Endothelial cell of umbilical vein (primary cell): ENCODE results near the gene UBE2B. TPM values are rescaled to one million over a fixed set of nuclear protein-coding genes. Genes with fewer than 3 reads are reported as not detected.

Source experiments
- BruUV-seq: library from RNA; stranded (reverse); fragments of 400-500 nt; replicated peaks from 2 replicates; lab custom pipeline; 2021; lab: Mats Ljungman, UMichigan
- CTCF ChIA-PET: fragments of 300-600, 350-600 bp; sonication (Branson Sonifier 250); formaldehyde crosslinking; loops from one replicate; lab custom pipeline; 2021; ENCODE audit warnings: antibody characterized with exemption, inconsistent platforms; lab: Charles Lee
- POLR2A ChIA-PET: fragments of 300-600, 350-600 bp; sonication (Branson Sonifier 250); formaldehyde crosslinking; loops from one replicate; lab custom pipeline; 2021; ENCODE audit warnings: antibody characterized with exemption, inconsistent platforms; lab: Charles Lee
- DNase-seq: peaks from one replicate; pipeline ENCODE4 v3.0.0-alpha.2; 2011; ENCODE audit warnings: low read depth, low spot score
- FAIRE-seq: peaks from 2 replicates; lab custom pipeline; 2011; peaks lifted over from hg19 to GRCh38; lab: Jason Lieb, UNC
- H2AFZ ChIP-seq: 2 replicates; pipeline ENCODE4 v1.6.0; 2012; ENCODE audit warnings: low read depth, low read length, control low read depth, inconsistent platforms
- H3K27ac ChIP-seq: 2 replicates; pipeline ENCODE4 v1.5.1; 2011; ENCODE audit warnings: low read depth, mild to moderate bottlenecking, control low read depth, low read length, moderate library complexity; ENCODE audit not compliant: insufficient read depth
- H3K27me3 ChIP-seq, 2 experiments: 2 replicates each; pipeline versions ENCODE4 v1.6.0 to v1.6.1; 2011; ENCODE audit warnings: low read length in 2 of 2, mixed read lengths in 1 of 2; ENCODE audit not compliant: control insufficient read depth in 2 of 2, insufficient read depth in 2 of 2
- H3K36me3 ChIP-seq, 2 experiments: 2 replicates in 1 of 2; 3 replicates in 1 of 2; pipeline ENCODE4 v1.5.1; 2011; ENCODE audit warnings: low read length in 2 of 2, mild to moderate bottlenecking in 1 of 2, moderate library complexity in 1 of 2; ENCODE audit not compliant: control insufficient read depth in 2 of 2, insufficient read depth in 2 of 2; ENCODE audit errors: extremely low read depth in 1 of 2
- H3K4me1 ChIP-seq: 3 replicates; pipeline ENCODE4 v1.5.1; 2011; ENCODE audit warnings: mild to moderate bottlenecking, low read length; ENCODE audit not compliant: control insufficient read depth, insufficient read depth; ENCODE audit errors: extremely low read depth
- H3K4me2 ChIP-seq: 2 replicates; pipeline ENCODE4 v1.6.1; 2011; ENCODE audit warnings: low read length, control low read depth, mixed read lengths; ENCODE audit not compliant: insufficient read depth
- H3K4me3 ChIP-seq, 3 experiments: fragments of 200-600 bp in 1 of 3; sonication (generic), shearing (Covaris generic) in 1 of 3; replicated peaks in 1 of 3; 2 replicates each; pipeline ENCODE4 v1.5.1; 2011 to 2016; ENCODE audit warnings: control low read depth in 3 of 3, low read length in 3 of 3, mild to moderate bottlenecking in 2 of 3, inconsistent platforms in 1 of 3, low read depth in 1 of 3, moderate library complexity in 1 of 3; ENCODE audit not compliant: insufficient read depth in 1 of 3
- H3K79me2 ChIP-seq: 2 replicates; pipeline ENCODE4 v1.6.0; 2012; ENCODE audit warnings: low read length, inconsistent platforms; ENCODE audit not compliant: control insufficient read depth, insufficient read depth
- H3K9ac ChIP-seq: replicated peaks from 2 replicates; pipeline ENCODE3; 2011; ENCODE audit warnings: low read length, control low read depth; ENCODE audit not compliant: insufficient read depth; ENCODE audit errors: extremely low read depth
- H3K9me1 ChIP-seq: replicated peaks from 3 replicates; pipeline ENCODE4 v1.6.0; 2011; ENCODE audit warnings: mild to moderate bottlenecking, low read length; ENCODE audit not compliant: control insufficient read depth, insufficient read depth; ENCODE audit errors: extremely low read depth
- H3K9me3 ChIP-seq: replicated peaks from 2 replicates; pipeline ENCODE4 v1.5.1; 2012; ENCODE audit warnings: low read length, inconsistent platforms; ENCODE audit not compliant: control insufficient read depth, insufficient read depth
- H4K20me1 ChIP-seq: replicated peaks from 2 replicates; pipeline ENCODE3; 2011; ENCODE audit warnings: mild to moderate bottlenecking, low read length; ENCODE audit not compliant: control insufficient read depth, insufficient read depth; ENCODE audit errors: extremely low read depth
- CTCF ChIP-seq, 2 donors: IDR thresholded peaks; 1 replicate in 1 of 2; 2 replicates in 1 of 2; pipeline ENCODE4 v1.5.1; 2011; ENCODE audit warnings: low read length in 2 of 2, mild to moderate bottlenecking in 2 of 2, moderate library complexity in 2 of 2, control low read depth in 1 of 2, inconsistent platforms in 1 of 2, low read depth in 1 of 2; ENCODE audit not compliant: insufficient read depth in 1 of 2; ENCODE audit errors: extremely low read depth in 1 of 2
- EZH2 ChIP-seq: IDR thresholded peaks from 2 replicates; pipeline ENCODE4 v1.6.1; 2012; ENCODE audit warnings: borderline replicate concordance, low read depth, mild to moderate bottlenecking, moderate library complexity, low read length, inconsistent platforms; ENCODE audit not compliant: severe bottlenecking
- FOS ChIP-seq: IDR thresholded peaks from 2 replicates; pipeline ENCODE4 v1.6.1; 2011; ENCODE audit warnings: mild to moderate bottlenecking, low read length, moderate library complexity, borderline replicate concordance; ENCODE audit not compliant: insufficient read depth
- GATA2 ChIP-seq: IDR thresholded peaks from 2 replicates; pipeline ENCODE4 v1.7.0; 2011; ENCODE audit warnings: low read depth, mild to moderate bottlenecking, moderate library complexity, mixed read lengths, low read length; ENCODE audit not compliant: insufficient read length, insufficient read depth
- JUN ChIP-seq: IDR thresholded peaks from 2 replicates; pipeline ENCODE4 v1.6.1; 2011; ENCODE audit warnings: borderline replicate concordance, low read depth; ENCODE audit not compliant: insufficient read length, insufficient read depth
- MAX ChIP-seq: IDR thresholded peaks from 2 replicates; pipeline ENCODE4 v1.6.1; 2011; ENCODE audit not compliant: insufficient read depth, insufficient read length
- MYC ChIP-seq: IDR thresholded peaks from one replicate; pipeline ENCODE4 v1.6.1; 2011; ENCODE audit warnings: mild to moderate bottlenecking, low read depth, low read length
- POLR2A ChIP-seq: IDR thresholded peaks from 2 replicates; pipeline ENCODE4 v1.6.1; 2012; ENCODE audit warnings: low read depth, mild to moderate bottlenecking, control low read depth, low read length
- POLR2AphosphoS5 ChIP-seq: IDR thresholded peaks from 2 replicates; pipeline ENCODE4 v1.6.1; 2012; ENCODE audit warnings: low read depth, mild to moderate bottlenecking, control low read depth, low read length, moderate library complexity; ENCODE audit not compliant: insufficient read depth
- dilution Hi-C: fragments of 300-500 bp; cut with MboI; formaldehyde crosslinking; loops from one replicate; pipeline ENCODE4 v1.15.0; 2019; ENCODE audit warnings: low sequenced_read_pairs; ENCODE audit not compliant: extremely low pct_ligation_motif_present
- intact Hi-C: fragments of 100-400 bp; cut with micrococcal nuclease; formaldehyde crosslinking; loops from one replicate; pipeline ENCODE4 v1.10.0; 2022
- polyA plus RNA-seq, 4 experiments: library from polyadenylated mRNA; depleted of rRNA in 3 of 4; stranded (reverse) in 3 of 4; unstranded in 1 of 4; fragments of >200 nt; gene quantifications; 2 replicates each; pipeline versions ENCODE4 v1.2.1 to v1.2.3, GENCODE V29; 2011 to 2012; ENCODE audit warnings: missing spikeins in 1 of 4
- total RNA-seq: library from RNA; stranded (reverse); gene quantifications from 2 replicates; pipeline ENCODE4 v1.2.3, GENCODE V29; 2021

UBE2B gene
- total and polyA plus RNA-seq, 2 donors (not counting 3 experiments of a cell fraction or from before 2014, with no cell fraction given) = 37.8 to 110 TPM

- Histone ChIP-seq H3K4me3 (no peak overlapping the region), H3K36me3 (no peaks in the 10 kb centered on the region), H3K9me3 (no peaks in the 10 kb centered on the region), H3K79me2 (no peaks in the 10 kb centered on the region), H3K9ac (no peak overlapping the region), H3K4me1 (peaks cover 5% of the 10 kb centered on the region), H3K27me3 (no peaks in the 10 kb centered on the region), H3K9me1 (no peaks in the 10 kb centered on the region), H3K4me2 (no peak overlapping the region), H3K27ac (no peak overlapping the region), H2AFZ (no peak overlapping the region), H4K20me1 (no peaks in the 10 kb centered on the region)
- POLR2A ChIA-PET = no interaction called here
- BruUV-seq = no TSS peak
- dilution Hi-C loops = no loop called here
- FAIRE-seq (no peak), DNase-seq (no peak)
- TF ChIP-seq CTCF (IDR thresholded peaks at IDR 0.05; ENCODE audit: extremely low read depth in 1 of 2, insufficient read depth in 1 of 2, low read depth in 1 of 2, low read length in 2 of 2) (no peak), POLR2AphosphoS5 (no peak), JUN (no peak), EZH2 (no peak), MAX (no peak), FOS (no peak), POLR2A (no peak), GATA2 (no peak), MYC (no peak)
- CTCF ChIA-PET = no interaction called here
- intact Hi-C loops = no loop called here
Measured at GRCh38 chr5:134438721-134439123, 67.4 kb downstream of the UBE2B start.
